Astrocyte of the cerebellum (primary cell): ENCODE results near the gene HHAT.

ENCODE experiments used
- DNase-seq: peaks from one replicate; pipeline ENCODE4 v3.0.0-alpha.2; 2011; ENCODE audit warnings: low read depth
- H3K4me3 ChIP-seq: 2 replicates; pipeline ENCODE4 v1.5.1; 2011; ENCODE audit warnings: mild to moderate bottlenecking, low read depth, low read length, moderate library complexity
- in situ Hi-C: cut with HindIII; loops from 2 replicates; pipeline ENCODE4 v1.10.0; 2017; ENCODE audit warnings: low sequenced_read_pairs
- TF ChIP-seq, protein P1 (sequence below): IDR thresholded peaks from 2 replicates; pipeline ENCODE4 v1.5.1; 2012; ENCODE audit warnings: low read length, low read depth, moderate library complexity, mild to moderate bottlenecking; ENCODE audit errors: missing control alignments

Gene HHAT

DNA sequence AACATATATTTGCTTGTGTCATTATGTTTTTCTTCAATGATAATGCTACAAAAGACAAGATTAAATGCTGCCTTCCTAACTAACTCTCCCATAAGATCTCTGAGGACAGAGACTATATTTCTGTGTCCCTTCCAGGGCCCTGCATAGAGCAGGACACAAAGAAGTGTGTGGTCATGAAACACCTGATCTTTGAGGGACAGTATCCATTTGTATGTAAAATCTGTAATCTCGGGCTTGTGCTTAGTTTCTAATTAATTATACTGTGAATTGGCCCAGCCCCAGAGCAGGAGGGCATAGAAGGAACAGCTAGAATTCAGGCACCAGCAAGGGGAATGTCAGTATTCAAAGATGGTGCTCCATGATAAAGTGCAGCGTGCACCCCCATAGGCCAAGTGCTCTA lies 374.9 kb downstream of the HHAT start:
- no peak overlapping the region for H3K4me3 ChIP-seq
- in situ Hi-C loops = no loop called here
- DNase-seq = no peak
- TF ChIP-seq, protein P1, sequence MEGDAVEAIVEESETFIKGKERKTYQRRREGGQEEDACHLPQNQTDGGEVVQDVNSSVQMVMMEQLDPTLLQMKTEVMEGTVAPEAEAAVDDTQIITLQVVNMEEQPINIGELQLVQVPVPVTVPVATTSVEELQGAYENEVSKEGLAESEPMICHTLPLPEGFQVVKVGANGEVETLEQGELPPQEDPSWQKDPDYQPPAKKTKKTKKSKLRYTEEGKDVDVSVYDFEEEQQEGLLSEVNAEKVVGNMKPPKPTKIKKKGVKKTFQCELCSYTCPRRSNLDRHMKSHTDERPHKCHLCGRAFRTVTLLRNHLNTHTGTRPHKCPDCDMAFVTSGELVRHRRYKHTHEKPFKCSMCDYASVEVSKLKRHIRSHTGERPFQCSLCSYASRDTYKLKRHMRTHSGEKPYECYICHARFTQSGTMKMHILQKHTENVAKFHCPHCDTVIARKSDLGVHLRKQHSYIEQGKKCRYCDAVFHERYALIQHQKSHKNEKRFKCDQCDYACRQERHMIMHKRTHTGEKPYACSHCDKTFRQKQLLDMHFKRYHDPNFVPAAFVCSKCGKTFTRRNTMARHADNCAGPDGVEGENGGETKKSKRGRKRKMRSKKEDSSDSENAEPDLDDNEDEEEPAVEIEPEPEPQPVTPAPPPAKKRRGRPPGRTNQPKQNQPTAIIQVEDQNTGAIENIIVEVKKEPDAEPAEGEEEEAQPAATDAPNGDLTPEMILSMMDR = no peak

GRCh38 chr1:210705086-210705485 lies 376.4 kb downstream of the HHAT start:
- TF ChIP-seq, protein P1 = no peak
- H3K4me3 ChIP-seq = no peak overlapping the region
- DNase-seq = no peak

GRCh38 chr1:210706246-210706645 lies 377.5 kb downstream of the HHAT start:
- in situ Hi-C loops = no loop called here
- H3K4me3 ChIP-seq = no peak overlapping the region
- TF ChIP-seq, protein P1 = no peak
- no peak for DNase-seq

More at GRCh38 chr1:210705086-210705485, 376.4 kb downstream of the HHAT start:
- in situ Hi-C loops = no loop called here

DNA sequence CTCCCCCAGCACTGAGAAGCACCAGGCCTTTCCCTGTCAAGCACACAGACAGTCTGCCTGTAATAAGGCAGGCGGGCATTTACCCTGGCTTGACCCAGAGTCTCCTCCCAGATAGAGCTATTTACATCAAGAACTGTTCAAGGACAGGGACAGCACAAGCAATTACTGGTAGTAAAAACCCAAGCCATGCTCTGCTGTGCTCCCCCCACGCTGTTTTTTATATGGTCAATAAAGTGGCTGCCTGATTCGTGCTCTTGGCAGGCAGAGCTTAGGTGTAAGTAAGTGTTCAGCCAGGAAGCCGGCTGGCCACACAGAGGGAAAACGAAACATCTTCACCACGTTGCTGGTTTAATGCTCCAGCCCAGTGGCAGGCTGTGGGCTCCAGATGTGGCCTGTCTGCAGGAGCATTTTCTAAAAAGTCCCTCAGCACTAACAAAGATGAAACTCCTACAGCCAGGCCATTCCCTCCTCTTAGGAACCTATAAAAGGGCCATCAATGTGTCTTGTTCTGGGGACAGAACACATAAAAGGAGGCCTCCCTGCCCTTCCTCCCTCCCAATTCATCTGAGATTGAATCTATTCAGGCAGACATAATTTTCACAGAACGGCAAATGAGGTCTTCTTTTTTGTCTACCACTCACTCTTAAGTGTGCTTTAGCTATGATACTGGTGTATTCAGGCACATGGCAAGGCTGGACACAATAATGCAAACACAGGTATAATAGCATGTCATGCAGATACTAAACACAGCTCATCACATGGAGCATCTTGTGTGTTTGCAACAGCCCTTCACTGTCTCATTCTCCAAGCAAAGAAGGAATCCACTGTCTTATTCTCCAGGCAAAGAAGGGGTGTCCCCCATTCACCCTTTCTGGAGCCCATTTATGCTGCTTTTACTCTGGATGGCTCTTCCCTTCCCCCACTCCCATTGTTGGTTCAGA lies 378.9 kb downstream of the HHAT start:
- in situ Hi-C loops = no loop called here
- no peak overlapping the region for H3K4me3 ChIP-seq
- TF ChIP-seq, protein P1 = no peak
- no peak for DNase-seq

GRCh38 chr1:210709701-210710100 lies 381.0 kb downstream of the HHAT start:
- in situ Hi-C loops = no loop called here
- no peak for DNase-seq
- no peak overlapping the region for H3K4me3 ChIP-seq
- TF ChIP-seq, protein P1 = no peak

GRCh38 chr1:210711825-210712612 lies 383.3 kb downstream of the HHAT start:
- no peak overlapping the region for H3K4me3 ChIP-seq
- TF ChIP-seq, protein P1 = no peak
- no peak for DNase-seq
- in situ Hi-C loops = no loop called here
